Stimulated activated naive CD8-positive, alpha-beta T cell treated with anti-CD3 and anti-CD28 coated beads, Interleukin-15, Interleukin-2, amounts not matched to agents 100 U/mL and 50 U/mL, for 24 hours (primary cell): ENCODE data around the gene FBXO2.

Experiments
- ATAC-seq: fragments of 150-1000 bp; cut with Tn5 transposase; one replicate; pipeline ENCODE4 v1.10.0; 2021
- DNase-seq: peaks from one replicate; pipeline ENCODE4 v3.0.0; 2021

Gene FBXO2

GRCh38 chr1:11653101-11653860, 948 bp downstream of the FBXO2 start:
- no peak for ATAC-seq
- DNase-seq: no peak

DNA sequence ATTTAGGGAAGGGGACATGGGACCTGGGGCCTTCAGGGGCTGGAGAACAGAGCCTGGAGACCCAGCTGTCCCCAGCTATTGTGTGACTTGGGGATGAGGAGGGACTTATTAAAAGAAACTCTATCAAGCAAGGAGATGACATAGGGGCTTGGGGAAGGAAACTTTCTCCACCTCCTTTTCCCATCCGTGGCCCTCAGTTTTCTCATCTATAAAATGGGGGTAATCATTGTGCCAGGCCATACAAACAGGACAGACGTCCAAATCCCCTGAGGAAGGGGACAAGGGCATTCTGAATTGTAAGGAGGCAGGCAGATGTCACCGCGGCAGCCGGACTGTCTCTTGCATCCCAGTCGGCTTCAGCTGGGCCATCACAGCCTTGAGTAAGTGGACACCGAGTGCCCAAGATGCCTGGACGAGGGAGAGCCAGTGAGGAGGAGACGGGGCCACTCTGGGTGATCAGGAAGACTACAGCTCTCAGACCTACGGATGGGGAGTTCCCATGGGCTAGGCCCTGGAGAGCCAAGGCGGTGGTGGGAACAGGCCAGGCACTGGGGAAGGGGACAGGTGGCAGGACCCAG, 1.9 kb downstream of the FBXO2 start:
- ATAC-seq (no peak), DNase-seq (no peak)

DNA sequence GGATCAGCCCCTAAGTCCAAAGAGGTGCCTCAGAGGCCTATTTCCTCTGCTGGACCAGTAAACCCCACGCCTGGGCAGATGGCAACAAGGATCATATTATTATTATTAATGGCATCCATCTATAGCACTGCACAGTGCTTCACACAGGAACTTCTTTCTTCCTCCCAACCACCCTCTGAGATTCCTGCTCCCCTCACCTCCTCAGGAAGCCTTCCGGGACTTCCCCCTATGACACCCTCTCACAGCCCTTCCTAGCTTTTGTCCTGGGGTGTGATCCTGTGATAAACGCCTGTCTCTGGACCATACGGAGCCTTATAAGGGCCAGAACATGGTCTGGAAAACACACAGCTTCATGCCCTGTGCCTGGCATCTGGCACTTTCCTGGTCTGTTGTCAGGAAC, 3.2 kb downstream of the FBXO2 start:
- ATAC-seq (no peak), DNase-seq (no peak)

DNA sequence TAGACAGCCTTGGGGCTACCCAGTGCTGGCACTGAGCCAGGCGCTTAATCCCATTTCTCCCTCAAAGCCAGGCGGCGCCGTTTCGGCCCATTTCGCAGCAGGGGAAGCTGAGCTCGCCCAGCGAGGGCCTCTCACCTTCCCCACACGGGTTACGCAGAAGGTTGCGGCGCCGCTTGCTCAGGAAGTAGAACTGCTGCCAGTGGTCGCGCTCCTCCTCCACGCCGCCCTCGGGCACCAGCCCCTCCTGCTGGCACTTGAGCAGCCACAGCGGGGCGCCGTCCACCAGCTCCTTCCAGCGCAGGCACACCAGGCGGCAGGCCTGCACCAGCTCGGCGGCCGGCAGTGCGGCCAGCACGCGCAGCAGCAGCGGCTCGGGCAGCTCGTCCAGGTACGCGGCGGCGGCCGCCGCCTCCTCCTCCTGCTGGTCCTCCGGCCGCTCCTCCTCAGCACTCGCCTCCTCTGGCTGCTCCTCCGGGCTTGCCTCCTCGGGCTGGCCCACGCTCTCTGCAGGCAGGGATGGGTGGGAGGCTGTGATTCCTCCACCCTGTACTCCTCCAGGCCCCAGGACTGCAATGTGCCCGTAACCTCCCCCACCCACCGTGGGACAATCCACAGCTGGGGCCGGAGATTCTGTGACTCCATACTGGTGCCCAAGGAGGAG, 3.8 kb downstream of the FBXO2 start:
- DNase-seq (peak; percentile 89), ATAC-seq (peak; percentile 75)

GRCh38 chr1:11649624-11650330, 4.5 kb downstream of the FBXO2 start:
- DNase-seq: no peak
- ATAC-seq: peak; percentile 3

GRCh38 chr1:11649237-11649623, 5.0 kb downstream of the FBXO2 start:
- ATAC-seq (no peak), DNase-seq (no peak)

GRCh38 chr1:11648732-11649158, 5.5 kb downstream of the FBXO2 start:
- ATAC-seq (peak; percentile 15), DNase-seq (peak; percentile 55)

GRCh38 chr1:11648039-11648438, 6.2 kb downstream of the FBXO2 start:
- no peak for ATAC-seq
- DNase-seq: no peak

GRCh38 chr1:11647333-11647732, 6.9 kb downstream of the FBXO2 start:
- ATAC-seq: no peak
- no peak for DNase-seq

DNA sequence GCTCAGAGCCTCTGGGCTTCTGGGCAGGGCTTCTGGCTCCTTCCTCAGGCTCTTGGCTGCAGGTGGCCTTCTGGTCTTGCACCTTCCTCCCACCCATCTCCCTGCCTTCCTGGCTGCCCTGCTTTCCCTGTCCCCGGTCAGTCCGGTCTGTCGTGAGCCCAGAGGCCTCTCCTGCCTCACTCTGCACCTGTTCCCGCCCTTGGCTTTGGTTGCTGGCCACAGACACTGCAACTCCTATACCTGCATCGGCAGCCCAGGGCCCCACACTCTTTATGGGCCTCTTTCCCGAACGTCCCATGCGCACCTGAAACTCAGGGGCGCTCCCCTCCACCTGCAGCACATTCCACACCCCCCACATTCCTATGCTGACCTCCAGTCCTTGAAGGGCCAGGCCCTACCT, 7.9 kb downstream of the FBXO2 start:
- no peak for DNase-seq
- no peak for ATAC-seq

- DNase-seq (peak; percentile 89), ATAC-seq (peak; percentile 36)
Observed at GRCh38 chr1:11645670-11646265, 8.5 kb downstream of the FBXO2 start.

GRCh38 chr1:11645270-11645669, 9.0 kb downstream of the FBXO2 start:
- ATAC-seq: no peak
- no peak for DNase-seq

- no peak for ATAC-seq
- DNase-seq: no peak
Observed at GRCh38 chr1:11643782-11644181, 10.4 kb downstream of the FBXO2 start.

DNA sequence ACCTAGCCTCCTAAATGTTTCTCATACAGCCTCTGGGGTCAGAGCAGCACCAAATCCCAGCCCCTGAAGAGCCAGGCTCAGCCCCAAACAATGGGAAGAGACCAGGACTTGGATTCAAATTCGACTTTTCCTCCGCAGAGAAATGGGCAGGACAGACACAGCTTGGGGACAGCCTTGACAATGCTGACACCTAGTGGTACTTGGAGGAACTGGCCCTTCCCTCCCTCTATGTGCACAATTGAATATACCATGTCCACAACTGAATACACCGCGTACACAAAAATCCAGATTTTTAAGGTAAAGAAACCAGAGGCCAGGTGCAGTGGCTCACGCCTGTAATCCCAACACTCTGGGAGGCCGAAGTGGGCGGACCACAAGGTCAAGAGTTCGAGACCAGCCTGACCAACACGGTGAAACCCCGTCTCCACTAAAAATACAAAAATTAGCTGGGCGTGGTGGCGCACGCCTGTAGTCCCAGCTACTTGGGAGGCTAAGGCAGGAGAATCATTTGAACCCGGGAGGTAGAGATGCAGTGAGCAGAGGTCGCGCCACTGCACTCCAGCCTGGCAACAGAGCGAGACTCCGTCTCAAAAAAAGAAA, 11.7 kb downstream of the FBXO2 start:
- DNase-seq: peak; percentile 70

GRCh38 chr1:11641776-11642305, 12.4 kb downstream of the FBXO2 start:
- no peak for ATAC-seq
- no peak for DNase-seq

More for the DNA sequence above, 11.7 kb downstream of the FBXO2 start:
- peak; percentile 60 for ATAC-seq

DNA sequence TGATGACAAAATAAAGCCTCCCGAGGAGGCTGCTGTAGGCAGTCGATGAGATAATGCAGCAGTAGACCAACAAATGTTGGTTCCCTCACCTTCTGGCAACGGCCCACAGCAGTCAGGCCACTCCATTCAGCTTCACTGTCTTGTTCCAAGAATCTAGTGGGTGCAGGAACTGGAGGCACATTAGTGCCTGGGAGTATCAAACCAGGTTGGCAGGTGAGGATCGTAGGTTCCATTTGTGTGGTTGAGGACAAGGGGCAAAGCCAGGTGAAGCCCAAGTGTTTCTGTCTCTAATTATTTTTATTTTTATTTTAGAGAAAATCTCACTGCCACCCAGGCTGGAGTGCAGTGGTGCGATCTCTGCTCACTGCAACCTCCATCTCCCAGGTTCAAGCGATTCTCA, 13.3 kb downstream of the FBXO2 start:
- DNase-seq (no peak), ATAC-seq (no peak)

DNA sequence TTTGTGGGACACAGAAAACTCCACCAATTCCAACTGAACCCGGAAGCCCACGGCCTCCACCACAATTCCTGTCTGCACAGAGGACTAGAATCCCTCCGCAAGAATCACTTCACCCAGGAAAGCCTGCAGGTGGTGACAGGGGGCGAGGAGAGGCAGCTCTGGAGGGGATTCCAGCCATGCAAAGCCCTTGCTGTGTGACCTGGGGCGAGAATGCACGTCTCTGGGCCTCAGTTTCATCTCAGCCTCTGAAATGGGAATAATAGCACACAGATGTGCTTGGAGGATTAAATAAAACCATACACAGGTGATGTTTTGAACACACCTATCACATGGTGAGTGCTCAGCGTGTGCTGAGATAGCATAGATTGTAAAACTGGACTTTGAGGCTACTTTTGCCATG, 14.1 kb downstream of the FBXO2 start:
- ATAC-seq: no peak
- no peak for DNase-seq

- no peak for ATAC-seq
- no peak for DNase-seq
Observed at GRCh38 chr1:11639372-11639771, 14.9 kb downstream of the FBXO2 start.

DNA sequence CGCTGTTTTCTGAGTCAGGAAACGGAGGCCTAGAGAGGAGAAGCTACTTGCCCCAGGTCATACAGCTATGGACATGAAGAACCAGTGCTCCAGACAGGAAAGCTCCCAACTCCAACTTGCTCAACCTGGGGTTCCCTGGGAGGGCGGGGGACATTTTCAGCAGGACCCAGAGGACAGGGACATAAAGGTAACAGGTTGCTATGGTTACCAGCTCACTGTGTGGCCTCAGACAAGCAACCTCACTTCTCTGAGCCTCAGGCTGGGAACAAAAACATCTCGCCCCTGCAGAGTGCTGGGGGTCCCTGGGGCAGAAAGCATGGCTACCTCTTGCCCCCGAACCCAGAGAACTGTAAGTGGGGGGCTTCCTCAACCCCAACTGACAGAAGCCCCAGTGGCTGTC, 16.1 kb downstream of the FBXO2 start:
- ATAC-seq (no peak), DNase-seq (no peak)

- DNase-seq (no peak), ATAC-seq (no peak)
Observed at GRCh38 chr1:11634365-11635192, 19.6 kb downstream of the FBXO2 start.
